ENCODE measurements around the gene KRTAP10-4. TPM values are rescaled to one million over a fixed set of nuclear protein-coding genes. Genes with fewer than 3 reads are reported as not detected.
"Not testable (repeated sequence)": the region's sequence is repeated elsewhere in the genome, so short reads cannot be mapped to it uniquely, and the experiment has no call there.

KRTAP10-4 gene
- polyA plus RNA-seq, 1 donor = not detected

DNA sequence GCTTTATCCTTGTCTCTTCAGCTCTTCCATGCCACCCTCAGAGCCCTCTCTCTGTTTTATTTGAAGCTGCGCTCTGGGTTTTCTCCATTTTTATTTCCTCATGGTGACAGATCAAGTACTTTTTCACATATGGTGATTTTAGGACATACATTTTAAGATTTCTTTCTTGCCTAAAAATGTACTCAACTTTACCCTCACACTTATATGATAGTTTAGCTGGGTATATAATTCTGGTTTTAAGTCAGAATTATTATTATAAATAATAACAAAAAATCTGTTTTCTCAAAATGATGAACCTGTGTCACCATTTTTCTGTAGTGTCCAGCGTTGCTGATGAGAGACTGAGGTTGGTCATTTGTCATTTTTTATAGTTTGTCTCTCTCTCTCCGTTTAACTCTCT is 7.6 kb downstream of the KRTAP10-4 start:
- Histone ChIP-seq H3K4me1 (ENCODE audit: control insufficient read depth, insufficient read depth, low read length) (no peaks in the 10 kb centered on the region), H3K36me3 (ENCODE audit: control insufficient read depth, insufficient read depth, low read length) (no peaks in the 10 kb centered on the region), H3K27me3 (ENCODE audit: control insufficient read depth, insufficient read depth, low read length) (no peaks in the 10 kb centered on the region), H3K27ac (ENCODE audit: low read length) (no peak overlapping the region), H3K4me3 (ENCODE audit: low read length) (no peak overlapping the region), H3K9me3 (ENCODE audit: control insufficient read depth, low read depth, low read length) (peaks cover 25% of the 10 kb centered on the region)
- no peak for DNase-seq
- 97% methylated on average over 3 of the region's 3 CpGs for WGBS (ENCODE audit: insufficient coverage, low lambda C conversion rate)

DNA sequence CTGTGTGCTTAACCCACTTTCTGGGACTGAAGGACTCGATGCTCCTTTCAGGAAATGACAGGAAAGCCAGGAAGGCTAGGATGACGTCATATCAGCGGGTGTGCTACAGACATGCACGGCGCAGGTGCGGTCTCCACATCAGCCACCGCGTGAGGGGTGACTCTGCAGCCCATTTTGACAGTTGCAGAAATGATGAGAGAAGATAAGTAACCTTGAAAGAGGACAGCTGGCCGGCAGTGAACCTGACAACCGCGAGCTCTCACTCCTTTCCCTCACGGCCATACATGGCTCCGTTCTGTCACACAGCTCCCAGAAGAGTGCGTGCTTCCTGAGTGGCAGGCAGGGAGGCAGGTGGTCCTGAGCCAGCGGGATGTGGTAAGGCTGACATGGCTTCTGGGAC is 8.5 kb downstream of the KRTAP10-4 start:
- no peaks in the 10 kb centered on the region for H3K4me1 ChIP-seq (ENCODE audit: control insufficient read depth, insufficient read depth, low read length)
- H3K27me3 ChIP-seq (ENCODE audit: control insufficient read depth, insufficient read depth, low read length) = no peaks in the 10 kb centered on the region
- peaks cover 25% of the 10 kb centered on the region for H3K9me3 ChIP-seq (ENCODE audit: control insufficient read depth, low read depth, low read length)
- no peaks in the 10 kb centered on the region for H3K36me3 ChIP-seq (ENCODE audit: control insufficient read depth, insufficient read depth, low read length)
- H3K4me3 ChIP-seq (ENCODE audit: low read length) = no peak overlapping the region
- H3K27ac ChIP-seq (ENCODE audit: low read length) = no peak overlapping the region
- DNase-seq = no peak
- WGBS (ENCODE audit: insufficient coverage, low lambda C conversion rate) = no CpG with 5 or more reads among the region's 15 CpGs

DNA sequence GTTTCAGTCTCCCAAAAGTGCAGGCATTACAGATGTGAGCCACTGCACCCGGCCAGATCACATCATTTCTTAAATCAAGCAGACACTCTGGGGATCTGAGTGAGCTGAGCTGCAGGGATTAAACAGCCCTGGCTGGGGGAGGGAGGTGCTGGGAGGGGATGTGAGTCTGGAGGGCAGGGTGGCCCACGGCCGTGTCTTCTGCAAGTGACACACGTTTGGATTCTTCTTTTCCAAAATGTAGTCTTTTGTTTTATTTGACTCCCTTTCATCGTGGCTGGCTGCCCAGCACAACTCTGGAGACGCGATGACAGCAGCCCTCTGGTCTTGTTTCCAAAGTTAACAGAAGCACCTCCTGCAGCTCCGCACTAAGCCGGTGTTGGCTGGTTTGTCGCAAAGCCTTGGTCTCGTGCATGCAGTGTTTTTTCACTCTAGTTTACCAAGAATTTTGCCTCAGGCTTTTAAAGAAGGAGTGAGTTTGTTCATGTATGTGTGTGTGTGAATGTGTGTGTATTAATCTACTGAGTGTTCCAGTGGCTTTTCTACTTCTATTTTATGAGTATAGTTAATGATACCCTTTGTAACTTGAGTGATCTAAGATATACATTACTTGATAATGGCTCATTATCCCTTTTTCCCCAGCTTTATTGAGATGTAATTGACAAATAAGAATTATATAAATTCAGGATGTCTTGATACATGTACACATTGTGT is 9.7 kb downstream of the KRTAP10-4 start:
- Histone ChIP-seq H3K4me1 (ENCODE audit: control insufficient read depth, insufficient read depth, low read length) (no peaks in the 10 kb centered on the region), H3K27me3 (ENCODE audit: control insufficient read depth, insufficient read depth, low read length) (no peaks in the 10 kb centered on the region), H3K36me3 (ENCODE audit: control insufficient read depth, insufficient read depth, low read length) (no peaks in the 10 kb centered on the region), H3K27ac (ENCODE audit: low read length) (no peak overlapping the region), H3K9me3 (ENCODE audit: control insufficient read depth, low read depth, low read length) (peaks cover 25% of the 10 kb centered on the region), H3K4me3 (ENCODE audit: low read length) (no peak overlapping the region)
- no peak for DNase-seq
- no CpG with 5 or more reads among the region's 11 CpGs for WGBS (ENCODE audit: insufficient coverage, low lambda C conversion rate)

DNA sequence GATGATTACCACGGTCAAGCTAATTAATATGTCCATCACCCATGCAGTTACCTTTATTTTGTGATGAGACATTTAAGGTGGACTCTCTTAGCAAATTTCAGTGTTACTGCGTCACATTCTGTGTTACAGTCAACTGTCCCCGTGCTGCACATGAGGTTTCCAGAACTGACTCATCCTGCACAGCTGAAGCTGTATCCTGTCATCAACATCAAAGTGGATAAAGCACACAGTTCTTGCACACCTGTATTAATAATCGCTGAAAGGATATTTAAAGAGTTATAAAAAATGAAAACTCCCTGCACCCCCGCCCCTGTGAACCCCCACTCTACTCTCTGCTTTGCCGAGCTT is 10.2 kb downstream of the KRTAP10-4 start:
- Histone ChIP-seq H3K36me3 (ENCODE audit: control insufficient read depth, insufficient read depth, low read length) (no peaks in the 10 kb centered on the region), H3K27ac (ENCODE audit: low read length) (no peak overlapping the region), H3K4me1 (ENCODE audit: control insufficient read depth, insufficient read depth, low read length) (no peaks in the 10 kb centered on the region), H3K9me3 (ENCODE audit: control insufficient read depth, low read depth, low read length) (peaks cover 20% of the 10 kb centered on the region), H3K27me3 (ENCODE audit: control insufficient read depth, insufficient read depth, low read length) (no peaks in the 10 kb centered on the region), H3K4me3 (ENCODE audit: low read length) (no peak overlapping the region)
- 90% methylated on average over 2 of the region's 6 CpGs for WGBS (ENCODE audit: insufficient coverage, low lambda C conversion rate)
- no peak for DNase-seq

DNA sequence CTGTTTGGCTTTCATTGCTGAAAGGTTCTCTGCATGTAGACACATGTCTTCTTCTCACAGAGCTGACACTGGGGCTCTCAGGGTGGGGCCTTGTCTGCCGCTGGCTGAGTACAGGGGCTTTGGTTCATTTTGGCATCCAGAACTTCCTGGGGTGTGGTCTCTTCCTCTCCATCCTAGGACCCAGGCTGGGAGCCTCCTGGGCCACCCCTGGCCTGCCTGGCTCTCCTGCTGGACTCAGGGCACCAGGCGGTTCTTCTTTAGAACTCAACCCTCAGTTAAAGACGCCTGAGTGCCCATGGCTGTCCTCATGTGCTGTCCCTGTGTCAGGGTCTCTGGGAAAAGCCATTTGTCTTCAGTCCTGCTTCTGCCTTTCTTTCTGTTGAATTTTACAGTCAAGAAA is 12.4 kb downstream of the KRTAP10-4 start:
- H3K27me3 ChIP-seq (ENCODE audit: control insufficient read depth, insufficient read depth, low read length) = no peaks in the 10 kb centered on the region
- no peaks in the 10 kb centered on the region for H3K4me1 ChIP-seq (ENCODE audit: control insufficient read depth, insufficient read depth, low read length)
- DNase-seq = no peak
- no peak overlapping the region for H3K27ac ChIP-seq (ENCODE audit: low read length)
- H3K9me3 ChIP-seq (ENCODE audit: control insufficient read depth, low read depth, low read length) = peaks cover 9% of the 10 kb centered on the region
- no peak overlapping the region for H3K4me3 ChIP-seq (ENCODE audit: low read length)
- no peaks in the 10 kb centered on the region for H3K36me3 ChIP-seq (ENCODE audit: control insufficient read depth, insufficient read depth, low read length)
- no CpG with 5 or more reads among the region's 3 CpGs for WGBS (ENCODE audit: insufficient coverage, low lambda C conversion rate)

DNA sequence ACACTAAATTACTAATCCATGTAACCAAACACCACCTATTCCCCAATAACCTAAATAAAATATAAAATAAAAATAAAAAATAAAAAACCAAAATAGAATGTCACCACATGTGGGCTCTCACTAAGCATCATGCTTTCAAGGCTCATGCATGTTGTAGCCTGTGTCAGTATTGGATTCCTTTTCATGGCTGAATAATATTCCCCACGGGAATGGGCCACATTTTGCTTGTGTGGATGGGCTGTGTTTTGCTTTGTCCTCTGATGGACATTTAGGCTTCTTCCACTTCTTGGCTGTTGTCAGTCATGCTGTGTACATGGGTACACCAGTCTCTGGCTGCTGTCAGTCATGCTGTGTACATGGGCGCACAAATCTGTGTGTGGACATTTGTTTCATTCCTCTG is 15.6 kb downstream of the KRTAP10-4 start:
- no CpG with 5 or more reads among the region's 2 CpGs for WGBS (ENCODE audit: insufficient coverage, low lambda C conversion rate)
- DNase-seq = no peak
- Histone ChIP-seq H3K9me3 (ENCODE audit: control insufficient read depth, low read depth, low read length) (peaks cover 4% of the 10 kb centered on the region), H3K36me3 (ENCODE audit: control insufficient read depth, insufficient read depth, low read length) (no peaks in the 10 kb centered on the region), H3K4me1 (ENCODE audit: control insufficient read depth, insufficient read depth, low read length) (no peaks in the 10 kb centered on the region), H3K27me3 (ENCODE audit: control insufficient read depth, insufficient read depth, low read length) (no peaks in the 10 kb centered on the region), H3K4me3 (ENCODE audit: low read length) (no peak overlapping the region), H3K27ac (ENCODE audit: low read length) (no peak overlapping the region)

DNA sequence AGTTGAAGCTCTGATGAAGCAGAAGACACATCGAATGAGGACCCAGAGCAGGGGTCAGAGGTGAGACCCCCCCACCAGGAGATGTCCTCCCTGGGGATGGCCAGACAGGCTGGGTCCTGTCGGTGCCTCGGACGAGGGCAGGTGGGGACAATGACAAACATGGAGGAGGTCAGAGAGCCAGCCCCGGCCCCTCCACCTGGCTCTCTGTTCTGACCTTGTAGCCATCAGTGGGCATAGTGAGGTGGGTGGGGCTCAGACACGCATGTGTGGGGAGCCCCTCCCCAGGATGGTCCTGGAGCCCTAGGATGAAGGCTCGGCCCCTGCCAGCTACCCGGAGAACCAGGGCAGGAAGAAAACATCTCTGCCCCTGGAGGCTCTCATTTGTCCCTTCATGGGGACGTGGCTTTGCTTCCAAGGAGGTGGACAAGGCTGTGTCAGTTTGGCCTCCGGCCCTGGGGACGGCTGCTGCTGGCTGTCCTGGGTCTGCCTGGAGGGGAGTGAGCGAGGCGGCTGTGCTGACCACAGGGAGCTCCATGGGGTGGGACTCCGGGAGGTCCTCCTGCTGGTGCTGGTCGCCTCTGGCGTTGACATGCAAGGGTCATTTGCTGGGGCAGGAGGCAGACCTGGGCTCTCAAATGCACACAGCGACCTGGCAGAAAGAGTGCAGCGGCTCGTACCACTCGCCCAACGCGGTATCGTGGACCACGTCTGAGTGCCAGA is 16.2 kb downstream of the KRTAP10-4 start:
- WGBS (ENCODE audit: insufficient coverage, low lambda C conversion rate) = no CpG with 5 or more reads among the region's 24 CpGs
- peaks cover 4% of the 10 kb centered on the region for H3K9me3 ChIP-seq (ENCODE audit: control insufficient read depth, low read depth, low read length)
- no peak overlapping the region for H3K27ac ChIP-seq (ENCODE audit: low read length)
- DNase-seq = no peak
- no peak overlapping the region for H3K4me3 ChIP-seq (ENCODE audit: low read length)
- no peaks in the 10 kb centered on the region for H3K36me3 ChIP-seq (ENCODE audit: control insufficient read depth, insufficient read depth, low read length)
- H3K4me1 ChIP-seq (ENCODE audit: control insufficient read depth, insufficient read depth, low read length) = no peaks in the 10 kb centered on the region
- no peaks in the 10 kb centered on the region for H3K27me3 ChIP-seq (ENCODE audit: control insufficient read depth, insufficient read depth, low read length)

DNA sequence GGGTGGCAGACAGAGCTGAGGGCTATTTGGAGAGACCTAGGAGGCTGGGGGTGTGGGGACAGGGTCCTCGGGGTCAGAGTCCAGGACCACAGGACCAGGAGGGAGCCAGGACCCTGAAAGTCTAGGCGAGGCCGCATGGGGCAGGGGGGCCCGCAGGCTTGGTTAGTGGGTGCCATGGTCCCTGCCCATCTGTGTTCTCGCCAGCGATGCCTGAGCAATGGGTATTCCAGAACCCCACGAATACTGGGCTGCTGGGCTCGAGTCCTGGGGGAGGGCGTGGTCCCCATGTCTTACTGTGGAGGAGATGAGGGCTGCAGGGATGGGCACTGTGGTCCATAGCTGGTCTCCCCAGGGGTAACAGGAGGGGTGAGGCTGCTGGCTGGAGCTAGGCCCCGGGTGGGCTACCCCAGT is 16.8 kb downstream of the KRTAP10-4 start:
- Histone ChIP-seq H3K9me3 (ENCODE audit: control insufficient read depth, low read depth, low read length) (peaks cover 4% of the 10 kb centered on the region), H3K4me3 (ENCODE audit: low read length) (no peak overlapping the region), H3K36me3 (ENCODE audit: control insufficient read depth, insufficient read depth, low read length) (no peaks in the 10 kb centered on the region), H3K27me3 (ENCODE audit: control insufficient read depth, insufficient read depth, low read length) (no peaks in the 10 kb centered on the region), H3K27ac (ENCODE audit: low read length) (no peak overlapping the region), H3K4me1 (ENCODE audit: control insufficient read depth, insufficient read depth, low read length) (no peaks in the 10 kb centered on the region)
- DNase-seq = no peak
- no CpG with 5 or more reads among the region's 10 CpGs for WGBS (ENCODE audit: insufficient coverage, low lambda C conversion rate)

DNA sequence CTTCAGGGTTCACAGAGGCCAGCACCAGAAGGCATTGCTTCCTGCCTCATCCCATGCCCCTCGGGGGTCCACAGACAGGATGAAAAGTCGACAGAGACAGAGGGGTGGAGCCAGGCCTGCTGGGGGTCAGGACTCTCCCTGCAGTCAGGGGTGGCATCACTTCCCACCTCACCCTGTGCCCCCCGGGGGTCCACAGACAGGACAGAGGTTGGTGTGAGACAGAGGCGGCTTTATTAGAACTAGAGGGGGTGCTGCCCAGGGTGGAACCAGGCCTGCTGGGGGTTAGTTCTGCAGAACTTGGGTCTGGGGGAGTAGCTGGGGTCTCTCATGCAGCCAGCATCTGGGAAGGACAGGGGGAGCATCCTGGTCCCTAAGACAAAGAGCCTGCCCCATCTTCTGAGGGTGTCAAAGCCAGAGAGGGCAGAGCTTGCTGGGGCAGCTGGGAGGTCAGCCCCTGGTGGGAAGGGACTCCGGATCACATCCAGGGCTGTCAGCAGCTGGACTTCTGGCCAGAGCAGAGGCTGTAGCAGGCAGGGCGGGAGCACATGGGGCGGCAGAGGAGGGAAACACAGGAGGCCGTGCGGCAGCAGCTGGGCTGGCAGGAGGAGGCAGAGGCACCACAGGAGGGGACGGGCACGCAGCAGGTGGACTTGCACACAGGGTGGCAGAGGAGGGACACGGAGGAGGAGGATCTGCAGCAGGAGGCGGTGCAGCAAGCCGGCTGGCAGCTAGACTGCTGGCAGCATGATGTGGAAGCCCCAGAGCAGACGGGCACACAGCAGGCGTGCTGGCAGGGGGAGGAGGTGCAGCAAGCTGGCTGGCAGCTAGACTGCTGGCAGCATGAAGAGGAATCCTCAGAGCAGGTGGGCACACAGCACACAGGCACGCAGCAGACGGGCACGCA is 17.6 kb downstream of the KRTAP10-4 start:
- H3K9me3 ChIP-seq (ENCODE audit: control insufficient read depth, low read depth, low read length); H3K27ac ChIP-seq (ENCODE audit: low read length); H3K4me3 ChIP-seq (ENCODE audit: low read length); DNase-seq; H3K27me3 ChIP-seq (ENCODE audit: control insufficient read depth, insufficient read depth, low read length); H3K4me1 ChIP-seq (ENCODE audit: control insufficient read depth, insufficient read depth, low read length); H3K36me3 ChIP-seq (ENCODE audit: control insufficient read depth, insufficient read depth, low read length): not testable (repeated sequence)
- WGBS (ENCODE audit: insufficient coverage, low lambda C conversion rate) = no CpG with 5 or more reads among the region's 19 CpGs

DNA sequence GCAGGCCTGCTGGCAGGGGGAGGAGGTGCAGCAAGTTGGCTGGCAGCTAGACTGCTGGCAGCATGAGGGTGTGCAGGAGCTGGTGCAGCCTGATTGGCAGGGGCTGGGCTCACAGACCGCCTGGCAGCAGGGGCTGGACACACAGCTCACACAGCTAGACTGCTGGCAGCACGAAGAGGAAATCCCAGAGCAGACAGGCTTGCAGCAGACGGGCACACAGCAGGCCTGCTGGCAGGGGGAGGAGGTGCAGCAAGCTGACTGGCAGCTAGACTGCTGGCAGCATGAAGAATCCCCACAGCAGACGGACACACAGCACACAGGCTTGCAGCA is 18.2 kb downstream of the KRTAP10-4 start:
- H3K4me3 ChIP-seq (ENCODE audit: low read length) = not testable (repeated sequence)

More for the DNA sequence above, 18.2 kb downstream of the KRTAP10-4 start:
- H3K36me3 ChIP-seq (ENCODE audit: control insufficient read depth, insufficient read depth, low read length); H3K27me3 ChIP-seq (ENCODE audit: control insufficient read depth, insufficient read depth, low read length); H3K4me1 ChIP-seq (ENCODE audit: control insufficient read depth, insufficient read depth, low read length); DNase-seq; H3K27ac ChIP-seq (ENCODE audit: low read length); H3K9me3 ChIP-seq (ENCODE audit: control insufficient read depth, low read depth, low read length): not testable (repeated sequence)
- WGBS (ENCODE audit: insufficient coverage, low lambda C conversion rate) = no CpG with 5 or more reads among the region's 4 CpGs

Measured in large intestine (tissue), 3 donors.